Measurements from ENCODE around the gene MSTO1.
"Not testable (repeated sequence)": the region's sequence is repeated elsewhere in the genome, so short reads cannot be mapped to it uniquely, and the experiment has no call there.

- TF ChIP-seq IRF3 (IDR thresholded peaks at IDR 0.05); EGR1 (IDR thresholded peaks at IDR 0.05; ENCODE audit: borderline replicate concordance in 1 of 2, low read depth in 2 of 2, low read length in 2 of 2); PKNOX1 (IDR thresholded peaks at IDR 0.05); CTCF (IDR thresholded peaks at IDR 0.05 in 2 of 3, conservative IDR thresholded peaks at IDR 0.05 in 1 of 3; ENCODE audit: control insufficient read depth in 2 of 3, extremely low read depth in 1 of 3, insufficient read depth in 1 of 3, low read depth in 3 of 3, low read length in 3 of 3); SMC3 (IDR thresholded peaks at IDR 0.05; ENCODE audit: borderline replicate concordance, low read length): not testable (repeated sequence)
These were observed 26.2 kb upstream of the MSTO1 start for GRCh38 chr1:155583846-155584245.

Data from GM12878 (cell line).